ENCODE results near the gene ANKEF1. TPM values are rescaled to one million over a fixed set of nuclear protein-coding genes. Genes with fewer than 3 reads are reported as not detected.

Gene ANKEF1
- polyA plus RNA-seq, 4 donors: 7.6 to 10.3 (median 8.7) TPM

DNA sequence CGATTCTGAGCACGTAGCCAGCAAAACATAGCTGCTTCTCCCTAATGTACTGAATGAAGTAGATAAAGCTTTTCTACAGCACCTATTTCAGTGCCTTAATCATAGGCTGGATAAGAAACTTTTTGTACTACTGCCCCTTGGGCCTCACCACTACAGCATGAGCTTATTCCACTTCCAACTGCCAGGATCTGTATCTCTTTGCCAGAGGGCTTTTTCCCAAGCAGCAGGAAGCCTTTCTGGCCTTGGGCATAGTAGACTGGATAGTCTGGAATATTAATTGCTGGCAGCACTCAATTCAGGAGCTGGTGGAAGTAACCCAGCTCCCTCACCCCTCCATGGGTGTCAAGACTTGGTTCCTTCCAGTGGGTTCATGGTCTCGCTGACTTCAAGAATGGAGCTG lies 43.6 kb downstream of the ANKEF1 start:
- DNase-seq (ENCODE audit: low read depth in 4 of 4, low spot score in 3 of 4): no peak

- DNase-seq (ENCODE audit: low read depth in 4 of 4, low spot score in 3 of 4): no peak
Measured at GRCh38 chr20:10079964-10080363, 45.2 kb downstream of the ANKEF1 start.

DNA sequence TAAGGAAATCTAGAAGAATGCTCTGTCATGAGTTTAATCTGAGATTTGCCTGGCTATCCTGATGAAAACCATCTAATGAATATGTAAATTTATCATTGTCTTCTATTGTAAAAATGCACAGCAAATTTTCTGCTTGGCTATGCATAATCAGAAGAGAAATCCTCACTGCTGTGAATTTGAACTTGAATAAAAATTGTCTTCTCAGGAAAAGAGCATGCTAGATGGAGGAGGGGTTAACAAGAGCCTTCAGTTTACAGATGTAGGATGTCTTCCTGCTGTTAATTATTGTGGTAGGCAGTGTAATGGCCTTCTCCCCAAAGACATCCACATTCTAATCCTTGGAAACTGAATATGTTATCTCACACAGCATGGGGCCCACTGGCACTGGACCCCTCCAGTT lies 45.8 kb downstream of the ANKEF1 start:
- DNase-seq (ENCODE audit: low read depth in 4 of 4, low spot score in 3 of 4): no peak

- DNase-seq (ENCODE audit: low read depth in 4 of 4, low spot score in 3 of 4): no peak
Measured at GRCh38 chr20:10089871-10090587, 55.2 kb downstream of the ANKEF1 start.

DNA sequence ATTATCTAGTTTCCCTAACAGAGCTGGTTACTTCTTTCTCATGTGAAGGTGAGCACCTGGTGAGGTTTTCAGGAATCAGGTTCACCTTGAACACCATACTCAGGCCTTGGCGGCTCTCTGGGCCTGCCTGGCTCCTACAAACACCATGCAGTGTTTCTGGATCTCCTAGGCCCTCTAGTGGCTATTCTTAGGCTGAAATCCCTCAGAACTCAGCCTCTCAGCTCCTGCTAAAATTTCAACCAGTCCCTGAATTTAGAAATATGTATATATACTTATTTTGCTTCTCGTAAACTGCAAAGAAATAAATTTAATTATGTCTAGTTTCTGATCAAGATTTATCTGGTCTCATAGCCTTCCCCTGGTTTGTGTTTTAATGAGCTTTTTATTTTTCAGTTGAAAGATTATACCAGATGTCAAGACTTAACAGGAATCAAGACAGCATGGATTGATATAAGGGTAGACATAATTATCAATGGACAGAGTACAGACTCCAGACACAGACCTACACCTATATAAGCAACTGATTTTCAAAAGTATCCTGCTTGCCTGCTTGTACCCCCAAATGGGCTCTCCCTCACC lies 55.9 kb downstream of the ANKEF1 start:
- DNase-seq (ENCODE audit: low read depth in 4 of 4, low spot score in 3 of 4): peak in 3 of 4 donors; percentile 15 to 35 (median 25)

GRCh38 chr20:10093087-10093591 lies 58.4 kb downstream of the ANKEF1 start:
- DNase-seq (ENCODE audit: low read depth in 4 of 4, low spot score in 3 of 4): no peak

- no peak for DNase-seq (ENCODE audit: low read depth in 4 of 4, low spot score in 3 of 4)
Measured at GRCh38 chr20:10094566-10095173, 59.9 kb downstream of the ANKEF1 start.

DNA sequence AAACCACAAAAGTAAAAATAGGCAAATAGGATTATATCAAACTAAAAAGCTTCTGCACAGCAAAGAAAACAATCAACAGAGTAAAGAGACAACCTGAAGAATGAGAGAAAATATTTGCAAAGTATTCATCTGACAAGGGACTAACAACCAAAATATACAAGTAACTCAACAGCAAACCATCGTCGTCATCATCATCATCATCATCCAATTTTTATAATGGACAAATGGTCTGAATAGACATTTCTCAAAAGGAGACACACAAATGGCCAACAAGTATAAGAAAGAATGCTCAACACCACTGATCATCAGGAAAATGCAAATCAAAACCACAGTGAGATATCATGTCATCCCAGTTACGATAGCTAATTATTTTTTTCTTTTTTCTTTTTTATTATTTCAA lies 62.0 kb downstream of the ANKEF1 start:
- no peak for DNase-seq (ENCODE audit: low read depth in 4 of 4, low spot score in 3 of 4)

GRCh38 chr20:10105046-10105445 lies 70.3 kb downstream of the ANKEF1 start:
- DNase-seq (ENCODE audit: low read depth in 4 of 4, low spot score in 3 of 4): no peak

Other genes starting within 250 kb of the ANKEF1 start
- gene PAK5, start 195.9 kb upstream of the ANKEF1 start, polyA plus RNA-seq (ENCODE audit: insufficient read length in 4 of 4): under 1 TPM; 0.48 to 0.60 (median 0.53) TPM
- gene SNAP25, start 183.8 kb downstream of the ANKEF1 start, polyA plus RNA-seq (ENCODE audit: insufficient read length in 4 of 4): 1 to 10 TPM; 6.2 to 7.4 (median 6.7) TPM

Data from right renal pelvis (tissue), 4 donors.